ENCODE results near the gene TMEM108.

- TF ChIP-seq CTCF (IDR thresholded peaks at IDR 0.05) (no peak), POLR2A (IDR thresholded peaks at IDR 0.05) (no peak)
These were observed 329.8 kb downstream of the TMEM108 start for GRCh38 chr3:133367956-133368355.
